Activated T-helper 17 cell treated with anti-CD3 and anti-CD28 coated beads, Interleukin-2, amount 50 U/mL, for 72 hours (primary cell): ENCODE results near the gene SELENOV. TPM values are rescaled to one million over a fixed set of nuclear protein-coding genes. Genes with fewer than 3 reads are reported as not detected.

ENCODE experiments used
- ATAC-seq: fragments of 150-1000 bp; cut with Tn5 transposase; replicated peaks from 2 replicates; pipeline ENCODE4 v1.10.0; 2021; ENCODE audit warnings: mild to moderate bottlenecking, moderate library complexity
- H3K27ac Mint-ChIP-seq: one replicate; pipeline ENCODE4 v1.8.0; 2022; ENCODE audit warnings: mixed read lengths
- H3K27me3 Mint-ChIP-seq: one replicate; pipeline ENCODE4 v1.8.0; 2022; ENCODE audit warnings: mixed read lengths
- H3K36me3 Mint-ChIP-seq: one replicate; pipeline ENCODE4 v1.8.0; 2022; ENCODE audit warnings: low read depth, mild to moderate bottlenecking, mixed read lengths
- H3K4me1 Mint-ChIP-seq: one replicate; pipeline ENCODE4 v1.8.0; 2022; ENCODE audit warnings: mixed read lengths
- H3K4me3 Mint-ChIP-seq: one replicate; pipeline ENCODE4 v1.8.0; 2022; ENCODE audit warnings: mild to moderate bottlenecking, mixed read lengths
- H3K9me3 Mint-ChIP-seq: one replicate; pipeline ENCODE4 v1.8.0; 2022; ENCODE audit warnings: mixed read lengths
- total RNA-seq, 2 donors: library from RNA; stranded (reverse); gene quantifications; one replicate each; pipeline ENCODE4 v1.2.3, GENCODE V29; 2022

Gene SELENOV
- total RNA-seq, 2 donors from 2014 or later: not detected

- no peaks in the 10 kb centered on the region for H3K9me3 Mint-ChIP-seq
- H3K27me3 Mint-ChIP-seq: peaks cover 17% of the 10 kb centered on the region
- H3K4me3 Mint-ChIP-seq: no peak overlapping the region
- ATAC-seq: no peak
- H3K27ac Mint-ChIP-seq: no peak overlapping the region
- peaks cover 6% of the 10 kb centered on the region for H3K4me1 Mint-ChIP-seq
- H3K36me3 Mint-ChIP-seq: peaks cover 6% of the 10 kb centered on the region
These were observed 5.9 kb downstream of the SELENOV start for GRCh38 chr19:39520541-39521484.

GRCh38 chr19:39524495-39524894, 9.6 kb downstream of the SELENOV start:
- H3K27ac Mint-ChIP-seq: no peak overlapping the region
- H3K9me3 Mint-ChIP-seq: no peaks in the 10 kb centered on the region
- ATAC-seq: peak; percentile 62
- peaks cover 6% of the 10 kb centered on the region for H3K36me3 Mint-ChIP-seq
- no peaks in the 10 kb centered on the region for H3K4me1 Mint-ChIP-seq
- H3K4me3 Mint-ChIP-seq: no peak overlapping the region
- no peaks in the 10 kb centered on the region for H3K27me3 Mint-ChIP-seq

DNA sequence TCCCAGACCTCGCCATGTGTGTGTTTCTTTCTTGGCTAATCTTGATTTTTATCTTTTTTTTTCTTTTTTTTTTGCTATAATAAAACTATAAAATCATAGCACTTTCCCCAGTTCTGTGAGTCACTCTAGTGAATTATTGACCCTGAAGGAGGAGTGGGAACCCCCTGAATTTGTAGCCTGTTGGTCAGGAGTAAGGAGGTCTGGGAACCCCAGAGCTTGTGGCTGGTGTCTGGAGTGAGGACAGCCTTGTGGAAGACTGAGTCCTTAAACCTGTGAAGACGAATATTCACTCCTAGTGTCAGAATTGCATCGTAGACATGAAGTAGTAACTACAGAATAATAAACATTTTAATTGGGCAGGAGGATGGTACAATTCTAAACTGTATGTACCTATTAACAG, 10.3 kb downstream of the SELENOV start:
- no peak for ATAC-seq
- no peaks in the 10 kb centered on the region for H3K9me3 Mint-ChIP-seq
- no peaks in the 10 kb centered on the region for H3K4me1 Mint-ChIP-seq
- no peaks in the 10 kb centered on the region for H3K27me3 Mint-ChIP-seq
- no peak overlapping the region for H3K27ac Mint-ChIP-seq
- H3K4me3 Mint-ChIP-seq: no peak overlapping the region
- H3K36me3 Mint-ChIP-seq: peaks cover 6% of the 10 kb centered on the region

DNA sequence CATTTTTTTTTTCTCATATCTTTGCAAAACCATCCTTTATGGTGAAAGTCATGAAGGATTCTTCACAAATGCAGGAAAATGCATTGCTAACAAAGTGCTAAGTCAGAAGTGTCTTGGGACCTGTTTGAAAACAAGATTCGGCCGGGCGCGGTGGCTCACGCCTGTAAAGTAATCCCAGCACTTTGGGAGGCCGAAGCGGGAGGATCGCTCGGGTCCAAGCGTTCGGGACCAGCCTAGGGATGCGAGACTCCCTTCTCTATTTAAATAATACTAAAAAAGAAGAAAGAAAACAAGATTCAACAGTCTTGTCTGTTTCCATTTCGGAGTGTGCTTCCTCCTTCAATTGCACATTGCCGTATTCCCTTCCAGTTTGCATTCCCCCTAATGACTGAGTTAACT, 16.9 kb downstream of the SELENOV start:
- peaks cover 6% of the 10 kb centered on the region for H3K36me3 Mint-ChIP-seq
- ATAC-seq: no peak
- peaks cover 4% of the 10 kb centered on the region for H3K4me1 Mint-ChIP-seq
- H3K4me3 Mint-ChIP-seq: peak overlapping the region; percentile 85
- H3K9me3 Mint-ChIP-seq: no peaks in the 10 kb centered on the region
- H3K27ac Mint-ChIP-seq: peak overlapping the region; percentile 84
- no peaks in the 10 kb centered on the region for H3K27me3 Mint-ChIP-seq

GRCh38 chr19:39532233-39533002, 17.5 kb downstream of the SELENOV start, which contains the start of gene EID2B:
TSS of gene EID2B (minus strand) at chr19:39532852. CDS start at chr19:39532802, 50 bp downstream.
- Mint-ChIP-seq H3K9me3 (no peaks in the 10 kb centered on the region), H3K27me3 (no peaks in the 10 kb centered on the region), H3K36me3 (peaks cover 9% of the 10 kb centered on the region), H3K27ac (peak within 1 kb of the TSS; percentile 84), H3K4me3 (peak within 1 kb of the TSS; percentile 85), H3K4me1 (peaks cover 4% of the 10 kb centered on the region)
- ATAC-seq: peak; percentile 95

GRCh38 chr19:39533003-39533512, 18.1 kb downstream of the SELENOV start:
- Mint-ChIP-seq H3K4me1 (peaks cover 6% of the 10 kb centered on the region), H3K27me3 (no peaks in the 10 kb centered on the region), H3K9me3 (no peaks in the 10 kb centered on the region), H3K36me3 (peaks cover 15% of the 10 kb centered on the region), H3K4me3 (peak overlapping the region; percentile 85), H3K27ac (peak overlapping the region; percentile 84)
- ATAC-seq: peak; percentile 23

DNA sequence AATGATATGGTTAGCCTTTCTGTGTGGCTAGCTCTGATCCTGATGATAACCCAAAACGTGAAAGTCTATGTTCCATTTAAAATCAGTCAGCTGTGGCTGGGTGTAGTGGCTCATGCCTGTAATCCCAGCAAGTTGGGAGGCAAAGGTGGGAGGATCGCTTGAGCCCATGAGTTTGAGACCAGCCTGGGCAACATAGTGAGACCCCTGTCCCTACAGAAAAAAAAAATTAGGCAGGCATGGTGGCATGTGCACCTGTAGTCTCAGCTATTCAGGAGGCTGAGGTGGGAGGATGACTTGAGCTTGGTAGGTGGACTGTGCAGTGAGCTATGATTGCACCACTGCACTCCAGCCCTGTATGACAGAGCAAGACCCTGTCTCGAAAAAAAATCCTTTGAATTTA, 18.9 kb downstream of the SELENOV start:
- Mint-ChIP-seq H3K36me3 (peaks cover 16% of the 10 kb centered on the region), H3K4me3 (no peak overlapping the region), H3K4me1 (peaks cover 13% of the 10 kb centered on the region), H3K27ac (no peak overlapping the region), H3K27me3 (no peaks in the 10 kb centered on the region), H3K9me3 (no peaks in the 10 kb centered on the region)
- no peak for ATAC-seq

DNA sequence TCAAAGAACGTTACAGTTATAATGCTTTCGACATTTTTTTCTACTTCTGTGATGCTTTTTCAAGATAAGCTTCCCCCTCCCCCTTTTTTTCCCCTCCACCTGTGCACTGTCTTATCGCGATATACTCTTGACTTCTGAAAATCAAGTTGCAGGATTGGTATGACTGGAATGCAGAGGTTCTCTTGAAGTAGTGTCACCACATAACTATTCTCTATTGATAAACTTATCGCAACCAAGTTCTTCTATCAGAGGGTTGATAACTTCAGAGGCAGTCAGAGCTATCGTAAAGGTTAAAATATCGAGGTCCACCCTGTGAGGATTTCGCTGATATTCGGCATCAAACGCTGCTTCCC, 24.2 kb downstream of the SELENOV start:
- peaks cover 22% of the 10 kb centered on the region for H3K4me1 Mint-ChIP-seq
- H3K9me3 Mint-ChIP-seq: no peaks in the 10 kb centered on the region
- peak overlapping the region; percentile 85 for H3K4me3 Mint-ChIP-seq
- peak; percentile 31 for ATAC-seq
- peaks cover 30% of the 10 kb centered on the region for H3K36me3 Mint-ChIP-seq
- H3K27ac Mint-ChIP-seq: peak overlapping the region; percentile 97
- H3K27me3 Mint-ChIP-seq: no peaks in the 10 kb centered on the region

DNA sequence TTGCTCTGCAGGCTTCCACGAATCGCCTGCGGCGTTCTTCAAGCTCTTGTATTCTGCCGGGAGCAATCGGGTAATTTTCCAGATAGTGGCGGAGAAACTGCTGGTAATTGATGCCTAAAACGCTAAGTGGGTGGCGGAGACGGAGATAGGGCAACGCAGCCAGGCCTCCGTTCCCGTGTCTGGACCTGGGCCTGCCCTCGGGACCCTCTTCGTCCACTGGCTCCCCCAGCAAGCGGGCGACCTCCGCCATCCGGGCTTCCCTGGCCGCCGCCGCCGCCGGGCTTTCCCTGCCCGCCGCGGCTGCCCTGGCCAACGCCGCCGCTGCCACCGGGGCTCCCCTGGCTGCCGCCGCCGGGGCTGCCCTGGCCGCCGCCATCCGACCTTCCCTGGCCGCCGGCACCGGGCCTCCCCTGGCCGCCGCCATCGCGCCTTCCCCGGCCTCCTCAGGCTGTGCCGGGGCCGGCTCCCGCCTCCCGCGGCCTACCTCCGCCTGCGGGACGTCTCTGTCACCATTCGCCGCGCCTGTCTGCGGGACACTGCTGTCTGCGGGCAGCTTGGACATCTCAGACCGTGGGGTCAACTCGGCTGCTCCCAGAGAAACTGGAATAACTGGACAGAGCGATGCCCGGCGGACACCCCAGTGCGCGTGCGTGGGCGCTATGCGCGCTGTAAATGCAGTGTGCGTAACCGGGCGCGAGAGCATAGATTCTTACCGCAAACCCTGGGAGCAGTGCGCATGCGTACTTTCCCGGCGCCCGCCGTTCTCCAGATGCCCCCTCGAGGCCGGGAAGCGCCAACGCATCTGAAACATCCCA, 24.8 kb downstream of the SELENOV start, which contains the start of gene EID2:
EID2 (minus strand) TSS at position 644 of the 815 bp plus-strand sequence; CDS start at position 562, 82 bp downstream.
- peak; percentile 87 for ATAC-seq
- Mint-ChIP-seq H3K4me1 (peaks cover 27% of the 10 kb centered on the region), H3K9me3 (no peaks in the 10 kb centered on the region)

GRCh38 chr19:39540333-39540673, 25.4 kb downstream of the SELENOV start:
- H3K4me1 Mint-ChIP-seq: peaks cover 31% of the 10 kb centered on the region
- no peaks in the 10 kb centered on the region for H3K27me3 Mint-ChIP-seq
- H3K4me3 Mint-ChIP-seq: peak overlapping the region; percentile 85
- H3K9me3 Mint-ChIP-seq: no peaks in the 10 kb centered on the region
- peak overlapping the region; percentile 97 for H3K27ac Mint-ChIP-seq
- peaks cover 30% of the 10 kb centered on the region for H3K36me3 Mint-ChIP-seq
- ATAC-seq: no peak

More for the DNA sequence above, 24.8 kb downstream of the SELENOV start, which contains the start of gene EID2:
- Mint-ChIP-seq H3K27me3 (no peaks in the 10 kb centered on the region), H3K27ac (peak within 1 kb of the TSS; percentile 97), H3K36me3 (peaks cover 30% of the 10 kb centered on the region), H3K4me3 (peak within 1 kb of the TSS; percentile 85)

GRCh38 chr19:39542206-39542605, 27.3 kb downstream of the SELENOV start:
- H3K27me3 Mint-ChIP-seq: no peaks in the 10 kb centered on the region
- ATAC-seq: no peak
- no peaks in the 10 kb centered on the region for H3K9me3 Mint-ChIP-seq
- no peak overlapping the region for H3K27ac Mint-ChIP-seq
- H3K4me1 Mint-ChIP-seq: peaks cover 41% of the 10 kb centered on the region
- H3K36me3 Mint-ChIP-seq: peaks cover 29% of the 10 kb centered on the region
- H3K4me3 Mint-ChIP-seq: no peak overlapping the region

GRCh38 chr19:39543477-39543857, 28.5 kb downstream of the SELENOV start:
- Mint-ChIP-seq H3K36me3 (peaks cover 17% of the 10 kb centered on the region), H3K9me3 (no peaks in the 10 kb centered on the region), H3K27ac (peak overlapping the region; percentile 75), H3K4me1 (peaks cover 37% of the 10 kb centered on the region), H3K4me3 (peak overlapping the region; percentile 58), H3K27me3 (no peaks in the 10 kb centered on the region)
- peak; percentile 20 for ATAC-seq

GRCh38 chr19:39544226-39544903, 29.4 kb downstream of the SELENOV start:
- peak overlapping the region; percentile 58 for H3K4me3 Mint-ChIP-seq
- H3K27ac Mint-ChIP-seq: peak overlapping the region; percentile 75
- no peaks in the 10 kb centered on the region for H3K27me3 Mint-ChIP-seq
- H3K4me1 Mint-ChIP-seq: peaks cover 35% of the 10 kb centered on the region
- peaks cover 8% of the 10 kb centered on the region for H3K36me3 Mint-ChIP-seq
- H3K9me3 Mint-ChIP-seq: no peaks in the 10 kb centered on the region
- ATAC-seq: peak; percentile 25
